ENCODE measurements around the gene FHAD1.

Gene FHAD1

DNA sequence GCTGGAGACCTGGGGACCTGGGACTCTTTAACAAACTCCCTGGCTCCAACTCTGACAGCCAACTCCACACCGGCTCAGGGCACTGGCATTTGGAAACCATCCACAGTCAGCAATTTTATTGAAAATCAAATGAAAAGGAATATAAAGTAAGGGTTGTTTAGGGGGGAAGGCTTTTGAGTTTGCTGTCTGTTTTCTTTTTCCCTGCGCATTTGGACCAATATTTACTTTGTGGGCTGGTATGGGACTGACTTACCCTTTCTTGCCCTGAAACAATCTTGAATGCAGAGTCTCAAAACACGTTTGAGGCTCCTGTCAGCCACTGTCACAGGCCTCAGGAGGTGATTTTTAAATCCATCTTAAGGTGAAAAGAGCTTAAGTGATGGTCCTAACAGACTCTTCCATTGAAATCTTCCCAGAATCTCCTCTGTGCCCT, 147.3 kb downstream of the FHAD1 start:
- TF ChIP-seq, protein P1, sequence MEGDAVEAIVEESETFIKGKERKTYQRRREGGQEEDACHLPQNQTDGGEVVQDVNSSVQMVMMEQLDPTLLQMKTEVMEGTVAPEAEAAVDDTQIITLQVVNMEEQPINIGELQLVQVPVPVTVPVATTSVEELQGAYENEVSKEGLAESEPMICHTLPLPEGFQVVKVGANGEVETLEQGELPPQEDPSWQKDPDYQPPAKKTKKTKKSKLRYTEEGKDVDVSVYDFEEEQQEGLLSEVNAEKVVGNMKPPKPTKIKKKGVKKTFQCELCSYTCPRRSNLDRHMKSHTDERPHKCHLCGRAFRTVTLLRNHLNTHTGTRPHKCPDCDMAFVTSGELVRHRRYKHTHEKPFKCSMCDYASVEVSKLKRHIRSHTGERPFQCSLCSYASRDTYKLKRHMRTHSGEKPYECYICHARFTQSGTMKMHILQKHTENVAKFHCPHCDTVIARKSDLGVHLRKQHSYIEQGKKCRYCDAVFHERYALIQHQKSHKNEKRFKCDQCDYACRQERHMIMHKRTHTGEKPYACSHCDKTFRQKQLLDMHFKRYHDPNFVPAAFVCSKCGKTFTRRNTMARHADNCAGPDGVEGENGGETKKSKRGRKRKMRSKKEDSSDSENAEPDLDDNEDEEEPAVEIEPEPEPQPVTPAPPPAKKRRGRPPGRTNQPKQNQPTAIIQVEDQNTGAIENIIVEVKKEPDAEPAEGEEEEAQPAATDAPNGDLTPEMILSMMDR (IDR thresholded peaks at IDR 0.05), result no peak

DNA sequence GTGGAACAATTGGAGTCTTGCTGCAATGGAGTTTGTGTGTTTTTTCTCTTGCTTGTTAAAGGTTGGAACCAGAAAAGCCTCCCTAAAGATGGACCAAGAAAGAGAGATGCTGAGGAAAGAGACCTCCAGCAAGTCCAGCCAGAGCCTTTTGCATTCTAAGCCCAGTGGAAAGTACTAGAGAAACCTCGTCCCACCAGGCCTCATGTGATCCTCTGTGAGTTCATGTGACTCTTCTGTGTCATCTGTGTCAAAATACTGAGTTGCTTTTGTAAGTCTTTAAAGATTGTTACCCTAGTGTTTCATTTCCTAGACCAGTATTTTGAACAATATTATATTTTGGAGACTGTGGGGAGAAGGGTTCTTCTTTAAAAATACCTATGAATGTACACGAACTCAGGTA, 150.2 kb downstream of the FHAD1 start:
- TF ChIP-seq, protein P1 (IDR thresholded peaks at IDR 0.05), result no peak

DNA sequence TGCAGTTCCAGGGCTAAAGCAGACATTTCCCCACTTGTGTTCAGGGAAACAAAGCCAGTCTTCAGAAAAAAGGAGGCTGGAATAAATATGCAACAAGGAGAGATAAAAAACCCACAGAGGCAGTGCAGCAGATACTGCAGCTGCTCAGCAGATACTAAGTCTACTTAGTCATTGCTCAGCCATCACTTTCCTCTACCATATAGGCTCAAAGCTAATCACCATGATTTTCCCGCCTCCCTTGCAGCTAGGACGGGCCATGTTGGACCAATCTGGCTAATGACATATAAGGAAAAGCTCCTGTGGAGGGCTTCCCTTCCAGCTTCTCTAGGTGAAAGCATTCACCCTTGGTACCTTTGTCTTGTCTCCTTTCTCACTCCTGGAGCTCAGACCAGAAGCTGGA, 152.7 kb downstream of the FHAD1 start:
- TF ChIP-seq, protein P1 (IDR thresholded peaks at IDR 0.05), result no peak

DNA sequence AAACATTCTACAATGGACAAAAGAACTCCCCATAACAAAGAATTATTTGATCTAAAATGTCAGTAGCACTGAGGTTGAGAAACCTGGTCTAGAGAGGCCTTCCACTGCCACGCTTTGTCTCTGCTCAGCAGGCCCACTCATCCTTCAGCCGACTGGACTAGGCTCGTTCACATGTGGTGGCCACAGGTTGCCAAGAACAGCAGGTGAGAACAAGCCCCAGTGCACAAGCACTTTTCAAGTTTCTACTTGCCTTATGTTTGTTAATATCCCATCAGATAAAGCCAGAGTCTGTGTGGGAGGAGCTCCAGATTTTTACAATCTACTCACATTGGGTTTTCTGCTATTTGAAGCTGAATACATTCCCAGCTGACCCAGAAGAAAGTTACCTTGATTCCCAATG, 153.6 kb downstream of the FHAD1 start:
- TF ChIP-seq, protein P1 (IDR thresholded peaks at IDR 0.05), result no peak

DNA sequence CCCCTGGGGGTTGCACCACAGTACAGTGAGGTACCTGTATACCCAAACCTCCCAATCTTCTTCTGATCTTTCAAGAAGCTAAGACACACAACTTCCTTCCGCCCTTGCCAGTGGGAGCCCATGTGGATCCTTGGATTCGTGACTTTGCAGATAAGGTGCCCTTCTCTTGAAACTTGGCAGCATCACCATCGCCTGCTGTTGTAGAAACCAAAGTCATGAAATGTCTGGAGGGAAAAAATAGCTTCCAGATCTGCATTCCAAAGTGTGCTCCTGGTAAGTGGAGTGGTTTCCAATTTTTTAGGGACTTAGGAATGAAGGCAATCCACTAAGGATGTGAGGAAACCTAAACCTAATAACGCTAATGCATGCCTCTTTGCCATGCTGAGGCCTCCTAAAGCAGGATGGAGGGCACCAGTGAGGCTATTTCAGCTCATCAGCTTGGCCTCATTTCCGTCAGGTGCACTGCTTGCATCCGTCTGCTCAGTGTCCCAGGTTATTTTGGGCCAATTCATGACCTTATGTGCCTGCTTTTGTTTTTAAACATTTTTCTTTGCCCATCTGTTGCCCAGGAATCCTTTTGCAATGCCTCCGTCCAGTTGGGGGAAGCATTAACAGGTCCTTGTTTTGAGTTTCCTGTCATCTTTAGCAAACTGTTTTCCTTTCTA, 154.5 kb downstream of the FHAD1 start:
- TF ChIP-seq, protein P1 (IDR thresholded peaks at IDR 0.05), result no peak

DNA sequence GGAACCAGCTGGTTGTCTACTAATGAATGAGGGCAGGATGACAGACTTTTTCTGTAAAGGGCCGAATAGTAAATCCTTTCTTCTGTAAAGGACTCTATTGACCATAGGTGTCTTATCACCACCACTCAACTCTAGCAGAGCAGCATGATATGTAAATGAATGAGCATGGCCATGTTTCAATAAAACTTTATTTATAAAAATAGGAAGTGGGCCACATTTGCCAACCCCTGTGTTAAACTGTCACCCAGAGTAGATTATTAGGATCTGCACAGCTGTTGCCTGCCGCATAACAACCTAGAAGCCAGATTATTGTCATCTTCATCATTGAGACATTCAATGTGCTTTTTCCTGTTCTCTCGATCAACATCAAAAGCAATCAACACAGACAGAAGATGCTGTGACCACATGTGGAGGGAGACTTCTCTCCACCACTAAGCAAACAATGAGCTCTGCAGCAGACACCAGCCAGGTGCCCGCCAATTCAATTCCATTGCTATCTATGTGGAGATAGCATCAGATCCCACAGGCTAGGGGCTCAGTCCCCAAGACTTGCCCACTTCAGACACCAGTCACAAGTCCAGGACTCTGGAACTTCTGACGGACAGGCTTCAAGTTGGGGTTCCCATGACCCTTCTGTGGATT, 155.9 kb downstream of the FHAD1 start:
- TF ChIP-seq, protein P1 (IDR thresholded peaks at IDR 0.05), result no peak

DNA sequence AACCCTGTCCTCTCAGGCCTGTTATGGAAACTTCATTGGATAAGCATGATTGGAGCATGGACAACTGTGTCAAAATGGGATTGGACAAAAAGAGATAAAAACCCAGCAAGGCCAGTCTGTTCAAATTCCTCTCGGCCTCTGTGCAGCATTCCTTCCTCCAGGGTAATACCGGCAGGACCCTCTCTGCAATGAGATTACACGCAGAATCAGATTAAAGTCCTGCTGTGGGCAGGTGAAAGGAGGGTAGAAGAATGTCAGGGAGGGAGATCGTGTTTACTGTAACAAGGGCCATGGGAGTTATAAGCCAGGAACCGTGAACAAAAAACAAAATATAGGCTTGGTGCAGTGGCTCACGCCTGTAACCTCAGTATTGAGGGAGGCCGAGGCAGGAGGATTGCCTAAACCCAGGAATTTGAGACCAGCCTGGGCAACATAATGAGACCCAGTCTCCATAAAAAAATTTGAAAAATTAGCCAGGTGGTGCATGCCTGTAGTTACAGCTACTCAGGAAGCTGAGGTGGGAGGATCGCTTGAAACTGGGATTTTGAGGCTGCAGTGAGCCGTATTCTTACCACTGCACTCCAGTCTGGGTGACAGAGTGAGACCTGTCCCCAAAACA, 157.0 kb downstream of the FHAD1 start:
- TF ChIP-seq, protein P1 (IDR thresholded peaks at IDR 0.05), result no peak

All from LNCAP (cell line).